ENCODE measurements around the gene ADD2.

- TF ChIP-seq SNAI2 (CRISPR knock-in tag; IDR thresholded peaks at IDR 0.05) (no peak), PATZ1 (CRISPR knock-in tag; IDR thresholded peaks at IDR 0.05; ENCODE audit: borderline replicate concordance) (no peak), BACH2 (CRISPR knock-in tag; IDR thresholded peaks at IDR 0.05; ENCODE audit: borderline replicate concordance) (no peak), ZFP3 (CRISPR knock-in tag; IDR thresholded peaks at IDR 0.05) (no peak), ZNF70 (CRISPR knock-in tag; IDR thresholded peaks at IDR 0.05) (no peak), ARNTL (CRISPR knock-in tag; IDR thresholded peaks at IDR 0.05; ENCODE audit: borderline replicate concordance, low read depth) (no peak), TOX (CRISPR knock-in tag; IDR thresholded peaks at IDR 0.05; ENCODE audit: borderline replicate concordance) (no peak), ZFP30 (CRISPR knock-in tag; IDR thresholded peaks at IDR 0.05) (no peak), TCF4 (CRISPR knock-in tag; IDR thresholded peaks at IDR 0.05; ENCODE audit: borderline replicate concordance) (no peak)
Observed at GRCh38 chr2:70785137-70785911, 17.3 kb upstream of the ADD2 start.

All from SK-N-SH treated with all-trans-retinoic acid at 6 μM for 48 hours (cell line).